ENCODE data around the gene CAPN13. TPM values are rescaled to one million over a fixed set of nuclear protein-coding genes. Genes with fewer than 3 reads are reported as not detected.

CAPN13 gene
- total RNA-seq, 1 experiment from 2014 or later, result not detected

DNA sequence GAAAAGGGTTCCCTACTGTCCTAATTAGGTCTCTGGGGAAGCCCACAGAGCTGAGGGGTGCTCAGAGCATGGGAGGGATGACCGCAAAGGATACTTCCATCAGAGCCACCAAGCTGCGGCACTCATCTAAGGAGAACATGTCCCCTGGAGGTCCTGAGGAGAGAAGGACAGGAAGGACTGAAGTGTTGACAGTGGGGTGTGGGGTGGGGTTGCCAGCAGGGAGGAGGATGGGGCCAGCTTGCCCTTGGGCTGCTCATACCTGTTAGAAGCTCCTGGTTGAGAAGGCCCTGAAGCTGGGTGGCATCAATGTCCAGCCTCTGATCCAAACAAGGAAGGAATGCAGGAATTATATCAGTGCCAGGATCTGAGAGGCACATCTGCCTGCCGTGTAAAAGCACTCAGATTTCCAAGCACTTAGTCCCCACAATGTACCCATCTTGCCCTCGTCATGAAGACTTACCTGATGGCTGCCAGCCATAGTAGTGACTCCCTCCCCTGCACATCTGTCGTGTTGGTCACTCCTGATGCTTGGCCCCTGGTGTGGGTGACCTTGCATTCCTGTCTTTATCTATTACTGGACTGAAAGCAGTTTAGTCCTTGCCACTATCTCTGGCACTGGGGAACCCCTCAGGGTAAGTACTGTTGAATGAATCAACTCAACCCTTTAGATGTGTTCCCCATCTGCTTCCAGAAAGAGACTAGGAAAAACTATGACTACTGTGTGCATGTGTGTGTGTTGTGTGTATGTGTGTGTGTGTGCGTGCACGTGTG lies 68.9 kb downstream of the CAPN13 start:
- in situ Hi-C loops (cut with HindIII; ENCODE audit: low pct_unique_long_range_greater_than_20kb, low sequenced_read_pairs), result no loop called here
- DNase-seq (ENCODE audit: low read depth), result no peak

DNA sequence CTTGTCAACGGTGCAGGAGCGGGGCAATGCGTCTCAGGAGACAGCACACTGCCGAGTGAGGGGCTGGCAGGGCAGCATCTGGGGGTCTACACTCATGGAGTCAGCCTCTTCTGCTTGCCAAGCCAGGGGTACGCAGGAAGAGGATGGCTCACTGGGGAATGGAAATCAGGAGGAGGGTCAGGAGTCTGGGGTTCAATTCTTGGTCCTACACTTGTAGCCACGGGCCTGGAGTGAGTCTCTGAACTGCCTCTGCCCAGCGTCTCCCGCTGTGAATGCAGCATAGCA lies 70.0 kb downstream of the CAPN13 start:
- no peak for DNase-seq (ENCODE audit: low read depth)
- in situ Hi-C loops (cut with HindIII; ENCODE audit: low pct_unique_long_range_greater_than_20kb, low sequenced_read_pairs), result no loop called here

DNA sequence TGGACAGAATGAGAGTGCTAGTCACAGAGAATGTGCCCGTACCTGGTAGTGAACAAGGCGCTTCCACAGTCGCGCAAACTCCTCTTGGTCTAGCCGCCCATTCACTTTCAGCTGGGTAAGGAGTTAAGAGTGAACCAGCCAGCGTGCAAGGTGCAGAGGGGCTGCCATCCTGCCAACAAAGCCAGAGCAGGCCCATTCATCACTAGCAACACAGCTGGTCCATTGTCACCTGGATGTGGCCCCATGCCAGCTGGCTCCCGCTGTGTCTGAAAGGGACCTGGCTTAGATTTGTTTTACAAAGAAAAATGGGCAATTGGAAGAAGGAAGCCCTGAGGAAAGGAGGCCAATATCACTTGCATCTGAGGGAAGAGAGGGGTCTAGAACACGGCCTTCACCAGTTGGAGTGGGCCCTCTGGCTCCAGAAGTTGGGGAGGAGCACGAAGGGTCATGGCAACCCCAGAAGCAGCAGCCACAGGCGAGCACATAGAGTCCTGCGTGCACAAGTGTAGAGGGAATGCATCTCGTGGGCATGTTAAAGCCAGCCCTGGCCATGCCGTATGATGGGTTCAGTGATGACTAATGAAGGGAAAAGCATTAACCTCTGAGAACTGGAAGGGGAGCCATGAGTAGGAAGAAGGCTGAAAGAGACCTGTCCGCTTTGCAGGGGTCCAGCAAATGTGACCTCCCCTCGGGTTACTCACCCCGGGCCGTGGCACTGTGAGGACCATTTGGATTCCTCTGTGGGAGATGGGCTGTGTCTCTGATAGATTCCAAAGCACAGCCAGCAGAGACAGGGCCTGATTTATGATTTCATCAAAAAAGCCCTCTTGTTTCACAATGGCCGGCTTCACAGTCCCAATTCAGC lies 70.6 kb downstream of the CAPN13 start:
- DNase-seq (ENCODE audit: low read depth), result no peak
- in situ Hi-C loops (cut with HindIII; ENCODE audit: low pct_unique_long_range_greater_than_20kb, low sequenced_read_pairs), result no loop called here

DNA sequence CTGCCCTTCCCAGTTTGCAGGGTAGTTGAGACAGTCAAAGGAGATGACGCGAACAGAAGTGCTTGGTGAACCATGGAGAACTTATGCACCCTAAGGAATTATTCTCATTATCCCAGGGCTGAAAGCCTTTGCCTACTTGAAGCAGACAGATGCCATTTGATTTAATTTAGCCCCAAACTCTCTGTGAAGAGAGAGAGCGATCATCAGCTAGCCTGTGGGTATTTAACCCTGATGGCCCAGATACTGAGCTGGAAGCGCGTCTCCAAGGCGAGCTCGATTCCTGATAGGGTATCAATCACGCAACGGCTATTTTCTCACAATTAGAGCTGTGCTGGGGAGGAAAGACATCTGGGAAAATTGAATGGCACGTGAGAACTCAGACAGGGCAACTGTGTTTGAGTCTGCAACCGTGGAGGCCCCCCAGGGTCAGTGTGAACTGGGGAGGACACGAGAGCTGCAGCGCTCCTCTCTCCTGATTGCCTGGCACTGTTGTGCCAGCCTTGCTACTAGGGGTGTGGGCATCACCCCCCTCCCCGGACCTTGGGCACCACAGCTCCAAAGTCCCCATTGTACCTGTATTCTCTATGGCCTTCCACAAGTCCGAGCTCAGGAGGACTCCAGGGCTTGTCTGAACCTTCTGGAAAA lies 73.2 kb downstream of the CAPN13 start:
- in situ Hi-C loops (cut with HindIII; ENCODE audit: low pct_unique_long_range_greater_than_20kb, low sequenced_read_pairs), result no loop called here
- no peak for DNase-seq (ENCODE audit: low read depth)

DNA sequence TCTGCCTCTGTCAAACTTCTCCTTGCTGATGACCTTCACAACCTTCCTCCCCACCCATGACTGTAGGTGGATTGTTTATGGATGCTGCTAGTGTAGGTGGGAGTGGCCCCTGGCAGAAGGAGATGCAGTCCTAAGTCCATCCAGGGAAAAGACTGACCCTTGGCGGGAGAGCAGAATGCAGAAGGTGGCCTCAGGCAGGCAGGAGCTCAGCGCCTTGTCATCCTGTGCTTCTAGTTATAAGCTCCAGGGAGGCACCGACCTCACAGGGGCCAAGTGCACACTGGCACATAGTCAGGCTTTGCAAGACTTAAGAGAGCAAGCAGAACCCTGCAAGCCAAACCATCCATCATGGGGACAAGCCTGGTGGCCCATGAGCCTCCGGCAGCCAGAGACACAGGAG lies 74.4 kb downstream of the CAPN13 start:
- in situ Hi-C loops (cut with HindIII; ENCODE audit: low pct_unique_long_range_greater_than_20kb, low sequenced_read_pairs), result no loop called here
- no peak for DNase-seq (ENCODE audit: low read depth)

DNA sequence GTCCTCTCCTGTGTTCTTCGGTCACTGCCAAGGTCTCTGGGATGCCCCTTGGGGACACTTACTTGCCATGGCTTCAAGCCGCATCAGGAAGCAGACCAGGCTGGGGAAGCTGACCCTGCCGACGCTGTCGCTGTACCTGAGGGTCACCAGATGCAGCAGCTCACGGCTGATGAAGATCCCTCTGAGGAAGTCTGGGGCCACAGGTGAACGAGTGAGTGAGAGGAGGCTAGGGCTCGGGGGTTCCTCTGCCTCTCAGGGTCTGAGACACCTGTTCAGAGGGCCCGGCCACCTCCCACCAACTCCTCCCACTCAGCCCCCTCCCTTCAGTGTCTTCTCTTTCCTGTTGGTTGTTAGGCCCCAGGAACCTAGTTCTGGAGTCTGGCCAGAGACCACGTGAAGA lies 74.9 kb downstream of the CAPN13 start:
- no peak for DNase-seq (ENCODE audit: low read depth)
- in situ Hi-C loops (cut with HindIII; ENCODE audit: low pct_unique_long_range_greater_than_20kb, low sequenced_read_pairs), result no loop called here

DNA sequence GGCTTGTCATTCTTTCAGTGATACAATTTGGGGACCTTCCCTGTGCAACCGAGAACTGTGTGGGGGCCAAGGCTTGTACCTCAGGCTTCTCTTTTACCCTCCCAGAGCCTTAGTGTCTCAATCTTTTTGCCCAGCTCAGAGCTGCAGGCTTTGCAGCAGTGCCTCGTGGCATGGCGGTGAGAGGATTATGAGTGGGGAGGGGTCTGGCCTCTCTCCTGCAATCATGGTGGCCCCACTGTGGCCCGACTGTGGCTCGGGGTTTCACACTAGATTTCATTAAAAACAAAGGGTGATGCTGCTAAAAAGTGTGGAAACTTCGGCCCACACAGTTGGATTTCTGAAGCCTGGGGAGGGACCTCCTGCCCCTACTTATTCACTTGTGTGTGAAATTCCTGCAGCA lies 75.5 kb downstream of the CAPN13 start:
- in situ Hi-C loops (cut with HindIII; ENCODE audit: low pct_unique_long_range_greater_than_20kb, low sequenced_read_pairs), result no loop called here
- no peak for DNase-seq (ENCODE audit: low read depth)

DNA sequence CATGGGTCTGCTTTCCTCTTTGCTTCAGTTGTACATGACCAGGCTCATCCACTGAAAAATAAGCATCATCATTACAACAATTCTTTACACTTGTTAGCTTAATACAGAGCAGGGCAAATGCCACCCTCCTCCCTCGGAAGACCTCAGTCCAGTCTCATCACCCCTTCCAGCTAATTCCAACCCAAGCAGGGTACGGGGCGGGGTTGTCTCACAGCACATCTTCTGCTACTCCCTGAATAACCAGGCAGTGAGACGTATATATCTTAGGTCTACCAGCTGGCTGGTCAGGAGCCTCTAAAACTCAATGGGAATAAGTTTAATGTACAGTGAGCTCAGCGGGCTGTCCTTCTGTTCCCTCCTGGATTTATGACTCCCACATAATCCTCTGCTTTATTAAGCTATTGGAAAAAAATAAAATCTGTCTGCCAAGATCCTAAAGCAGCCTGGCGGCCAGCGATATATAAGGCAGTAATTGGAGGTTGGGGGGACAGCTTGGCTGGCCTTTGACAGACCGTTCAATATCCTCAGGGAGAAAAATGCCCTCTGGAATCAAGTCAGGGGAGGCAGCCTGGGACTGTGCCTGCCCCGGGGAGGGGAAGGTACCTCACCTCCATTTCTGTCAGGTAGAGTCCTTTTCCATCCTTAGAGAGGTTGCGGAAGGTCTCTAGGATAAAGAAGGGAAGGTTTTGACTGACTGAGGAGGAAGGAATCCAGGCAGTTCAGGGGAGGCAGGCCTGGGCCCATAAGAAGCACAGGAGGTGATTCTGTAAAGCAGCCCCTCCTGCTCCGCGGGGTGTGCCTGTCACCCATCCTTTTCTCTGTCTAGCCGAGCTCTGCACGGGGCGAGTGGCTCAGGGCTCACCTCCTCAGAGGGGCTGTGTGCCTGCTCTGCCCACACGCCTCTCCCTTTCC lies 76.3 kb downstream of the CAPN13 start:
- in situ Hi-C loops (cut with HindIII; ENCODE audit: low pct_unique_long_range_greater_than_20kb, low sequenced_read_pairs), result no loop called here
- no peak for DNase-seq (ENCODE audit: low read depth)

DNA sequence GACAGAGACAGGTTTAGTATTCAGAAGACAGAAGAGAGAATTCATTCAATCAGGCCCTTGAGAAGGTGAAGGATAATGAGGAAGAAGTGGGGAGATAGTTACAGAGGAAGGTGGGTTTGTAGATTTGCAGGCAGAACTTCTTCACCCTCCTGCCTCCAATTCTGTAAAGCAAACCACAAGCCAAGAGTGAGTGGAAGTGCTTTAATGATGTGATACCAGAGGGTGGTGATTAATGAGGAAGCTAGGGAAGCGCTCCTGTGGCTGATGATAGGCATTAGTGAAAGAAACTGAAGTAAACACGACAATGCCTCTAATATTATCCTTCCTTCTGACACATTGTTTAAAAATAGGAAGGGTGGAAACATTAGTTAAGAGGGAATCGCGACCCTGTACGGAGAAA lies 78.2 kb downstream of the CAPN13 start:
- in situ Hi-C loops (cut with HindIII; ENCODE audit: low pct_unique_long_range_greater_than_20kb, low sequenced_read_pairs), result no loop called here
- no peak for DNase-seq (ENCODE audit: low read depth)

DNA sequence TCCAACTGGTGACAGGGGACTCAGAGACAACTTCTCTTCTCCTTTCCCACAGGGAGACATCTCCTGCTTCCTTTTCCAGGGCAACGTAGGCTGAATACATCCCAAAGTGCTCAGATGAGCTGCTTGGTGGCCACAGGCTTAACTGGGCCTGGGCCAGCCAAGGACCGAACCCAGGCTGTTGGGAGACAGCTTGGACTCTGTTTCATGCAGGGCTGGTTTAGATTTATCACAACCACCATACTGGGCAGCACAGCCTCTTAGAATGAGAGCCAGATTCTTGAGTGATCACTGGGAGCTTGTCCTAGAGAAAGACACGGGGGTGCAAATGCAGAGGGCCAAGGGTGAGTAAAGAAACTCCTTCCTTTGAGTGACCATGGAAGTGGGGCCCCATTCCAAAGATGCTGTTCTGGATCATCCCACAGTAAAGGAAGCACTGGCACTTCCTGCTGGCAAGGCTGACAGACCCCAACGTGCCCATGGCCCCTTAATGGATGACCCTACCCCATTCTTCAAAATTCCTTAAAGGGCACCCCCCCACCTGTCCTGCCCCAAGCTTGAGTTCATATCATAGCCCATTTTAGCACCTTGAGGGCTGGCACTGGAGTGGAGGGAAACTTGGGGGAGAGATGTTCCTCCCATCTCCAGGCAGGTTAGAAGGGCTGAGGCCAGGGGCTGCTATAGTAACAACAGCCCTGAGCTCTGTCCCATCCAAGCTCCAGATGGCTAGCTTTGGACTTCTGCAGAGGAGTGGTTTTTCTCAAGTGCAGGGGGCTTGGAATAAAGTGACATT lies 84.1 kb downstream of the CAPN13 start:
- in situ Hi-C loops (cut with HindIII; ENCODE audit: low pct_unique_long_range_greater_than_20kb, low sequenced_read_pairs), result no loop called here
- DNase-seq (ENCODE audit: low read depth), result no peak

DNA sequence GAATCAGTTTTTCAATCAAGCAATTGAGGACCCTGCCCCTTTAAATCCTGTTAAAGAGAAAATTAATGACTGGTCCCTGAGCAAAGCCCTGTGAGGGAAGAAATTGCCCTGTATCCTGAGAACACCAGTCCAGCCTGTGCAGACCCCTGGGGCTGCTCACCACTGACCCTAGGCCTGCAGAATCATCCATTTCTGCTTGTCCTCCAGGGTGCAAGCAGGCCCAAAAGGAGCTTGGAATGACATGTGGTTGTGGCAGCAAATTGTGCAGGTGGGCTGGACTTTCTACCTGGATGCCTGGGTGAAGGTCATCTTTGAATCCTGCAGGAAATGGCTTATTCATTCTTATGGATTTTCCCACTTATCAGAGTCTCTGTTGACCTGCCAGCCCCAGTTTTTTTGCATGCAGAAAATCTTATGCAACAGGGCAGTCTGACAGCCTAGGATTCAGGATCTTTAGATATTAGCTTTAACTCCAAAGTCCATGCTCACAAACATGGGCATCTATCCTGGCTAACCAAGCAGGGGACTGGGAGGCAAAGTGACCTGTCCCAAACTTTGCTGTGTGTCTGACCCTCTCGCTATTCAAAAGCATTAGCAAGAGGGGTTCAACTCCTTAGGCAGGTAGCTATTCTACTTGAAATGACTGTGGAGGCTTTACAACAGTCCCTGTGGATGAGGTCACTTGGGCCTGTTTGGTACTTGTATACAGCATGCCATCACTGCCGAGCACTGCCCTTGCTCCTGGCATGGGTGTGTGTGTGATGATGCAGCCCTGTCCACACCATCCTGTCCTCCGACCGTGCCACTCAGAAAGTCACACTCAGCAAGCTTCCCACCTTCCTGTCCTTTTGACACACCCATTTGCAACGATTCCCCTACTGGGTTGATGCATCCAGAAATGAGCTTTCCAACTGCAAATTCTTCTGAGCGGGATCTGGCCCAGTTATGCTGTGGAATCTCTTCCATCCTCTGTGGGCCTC lies 85.3 kb downstream of the CAPN13 start:
- in situ Hi-C loops (cut with HindIII; ENCODE audit: low pct_unique_long_range_greater_than_20kb, low sequenced_read_pairs), result no loop called here
- DNase-seq (ENCODE audit: low read depth), result no peak

DNA sequence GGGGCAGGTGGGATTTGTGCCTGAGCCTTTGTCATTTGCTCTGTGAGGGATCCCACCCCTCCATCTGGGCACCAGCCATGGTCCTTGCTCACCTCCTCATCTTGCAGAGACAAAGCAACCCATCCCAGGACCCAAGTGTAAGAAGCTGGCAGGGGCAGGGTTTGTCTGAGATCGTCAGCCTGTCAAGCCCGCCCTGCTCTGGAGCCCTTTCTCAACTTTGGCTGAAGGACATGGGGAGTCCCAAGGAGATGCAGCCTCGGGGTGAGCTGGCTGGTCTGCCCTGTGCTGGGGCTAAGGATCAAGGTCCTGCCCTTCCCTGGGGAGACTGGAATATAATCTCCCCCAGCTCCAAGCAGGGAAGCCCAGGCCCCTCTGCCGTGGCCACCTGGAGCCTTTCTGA lies 86.0 kb downstream of the CAPN13 start:
- DNase-seq (ENCODE audit: low read depth), result no peak
- in situ Hi-C loops (cut with HindIII; ENCODE audit: low pct_unique_long_range_greater_than_20kb, low sequenced_read_pairs), result no loop called here

DNA sequence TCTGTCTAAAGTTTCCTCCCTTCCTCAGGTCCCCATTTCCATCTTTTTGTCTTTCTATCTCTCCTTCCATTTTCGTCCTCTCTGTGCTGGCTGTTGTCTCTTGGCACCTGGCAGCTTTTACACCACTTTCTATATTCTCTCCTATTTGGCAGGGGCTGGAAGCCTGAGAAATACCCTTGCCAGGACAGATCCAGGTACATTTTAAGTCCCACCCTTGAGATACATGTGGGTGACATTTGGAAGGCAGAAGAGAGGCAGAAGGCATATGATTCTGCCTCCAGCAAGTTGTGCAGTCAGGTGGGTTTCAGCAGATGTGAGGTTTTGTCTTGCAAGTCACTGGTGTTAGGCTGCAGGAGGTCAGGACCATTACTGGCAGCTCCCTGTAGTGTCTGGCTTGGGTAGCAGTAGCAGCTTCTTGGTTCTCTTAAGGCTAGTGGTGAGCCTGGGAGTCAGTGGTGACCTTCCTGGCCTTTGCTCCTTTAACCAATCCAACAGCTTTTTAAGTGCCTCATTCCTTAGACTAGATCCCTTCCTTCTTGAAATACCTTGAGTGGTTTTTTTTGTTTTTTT lies 90.1 kb downstream of the CAPN13 start:
- in situ Hi-C loops (cut with HindIII; ENCODE audit: low pct_unique_long_range_greater_than_20kb, low sequenced_read_pairs), result no loop called here
- no peak for DNase-seq (ENCODE audit: low read depth)

DNA sequence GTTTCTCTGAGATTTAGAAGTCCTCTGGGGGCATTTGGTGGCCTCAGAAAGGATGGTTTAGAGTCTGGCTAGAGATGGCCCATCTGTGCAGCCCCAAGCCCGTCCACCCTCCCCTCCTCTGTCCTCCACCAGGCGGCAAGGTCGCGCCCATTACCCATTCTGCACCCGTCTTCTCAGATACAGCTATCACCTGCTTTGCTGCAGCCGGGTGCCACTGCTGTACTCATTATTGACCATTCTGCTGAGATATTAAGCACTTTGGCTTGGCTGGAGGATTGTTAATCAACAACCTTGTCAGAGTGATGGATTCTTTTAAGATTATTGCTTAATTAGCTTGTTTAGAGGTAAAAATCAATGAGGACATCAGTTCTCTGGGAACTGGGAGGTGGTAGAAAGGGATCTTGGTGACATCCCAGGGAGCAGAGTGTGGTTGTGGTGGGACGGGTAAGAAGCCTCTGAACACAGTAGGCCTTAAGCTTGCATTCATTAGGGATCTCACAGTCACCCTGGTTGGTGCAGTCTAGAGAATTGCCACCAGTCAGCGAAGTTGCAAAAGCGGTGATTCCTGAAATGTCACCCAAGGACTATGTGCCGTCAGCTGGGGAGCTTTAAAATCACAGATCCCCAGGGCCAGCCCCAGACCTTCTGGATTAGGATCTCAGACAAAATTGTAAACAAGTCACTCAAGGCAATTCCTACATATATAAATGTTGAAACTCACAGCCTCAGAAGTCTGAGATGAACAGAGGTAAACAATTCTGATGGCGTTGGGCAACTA lies 90.9 kb downstream of the CAPN13 start:
- no peak for DNase-seq (ENCODE audit: low read depth)
- in situ Hi-C loops (cut with HindIII; ENCODE audit: low pct_unique_long_range_greater_than_20kb, low sequenced_read_pairs), result no loop called here

DNA sequence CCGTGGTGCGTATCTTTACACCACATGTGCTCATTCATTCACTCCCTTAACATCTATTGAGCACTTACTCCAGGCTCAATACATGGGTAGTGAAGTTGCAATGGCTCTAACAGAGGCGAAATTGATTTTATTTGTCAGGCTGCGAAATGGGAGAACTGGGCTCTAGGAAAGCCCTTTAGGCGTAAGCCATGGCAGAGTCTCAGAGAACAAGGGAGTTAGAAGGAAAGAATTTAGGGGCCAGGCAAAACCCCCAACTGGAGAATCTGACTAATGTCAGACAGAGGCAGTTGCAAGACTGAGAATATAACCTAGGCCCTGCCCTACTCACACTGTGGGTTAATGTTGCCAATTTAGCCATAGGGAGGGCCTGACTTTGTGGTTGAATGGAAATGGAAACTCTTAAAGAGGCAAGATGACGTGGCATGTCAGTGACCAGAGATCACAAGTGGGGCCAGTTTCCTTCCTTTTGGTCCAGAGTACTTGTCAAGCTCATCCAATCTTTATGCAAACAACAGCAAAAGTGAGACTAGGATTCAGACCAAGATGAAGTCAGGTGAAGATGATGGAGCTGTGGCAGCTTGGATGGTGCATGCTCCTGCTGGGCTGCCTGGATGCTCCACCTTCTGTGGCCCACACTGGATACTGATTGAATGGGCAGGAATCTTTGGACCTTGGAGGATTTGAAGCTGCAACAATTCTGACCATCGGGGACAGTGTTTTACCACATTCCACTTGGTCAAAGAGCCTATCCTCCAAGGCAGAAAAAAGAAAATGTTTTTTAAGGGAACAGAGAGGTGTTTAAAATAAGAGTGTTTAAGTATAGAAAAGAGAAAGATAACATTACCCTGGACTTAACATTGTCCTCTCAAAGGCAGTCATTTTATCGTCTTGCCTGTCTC lies 92.2 kb downstream of the CAPN13 start:
- in situ Hi-C loops (cut with HindIII; ENCODE audit: low pct_unique_long_range_greater_than_20kb, low sequenced_read_pairs), result no loop called here
- no peak for DNase-seq (ENCODE audit: low read depth)

Data from Caki2 (cell line).